Heart left ventricle (tissue), 16 donors: Measurements from ENCODE around the gene MOSPD3. TPM values are rescaled to one million over a fixed set of nuclear protein-coding genes. Genes with fewer than 3 reads are reported as not detected.

Experiments used
- ATAC-seq, 4 donors: fragments of 200-7000 bp; cut with Tn5 transposase; one replicate each; pipeline ENCODE4 v1.9.1; 2020 to 2022; ENCODE audit warnings: moderate library complexity in 4 of 4, mild to moderate bottlenecking in 3 of 4, moderate number of reproducible peaks in 1 of 4
- DNase-seq, 5 donors: peaks; one replicate each; pipeline ENCODE4 v3.0.0-alpha.2; 2020
- H3K27ac ChIP-seq, 12 donors: fragments of 200-600 bp; sonication (generic) in 4 of 12; one replicate each; pipeline versions ENCODE4 v1.5.0 to v1.8.0; 2016 to 2022; ENCODE audit warnings: mild to moderate bottlenecking in 2 of 12
- H3K27me3 ChIP-seq, 9 donors: fragments of 200-600 bp; sonication (generic) in 2 of 9; one replicate each; pipeline versions ENCODE4 v1.5.1 to v1.8.0; 2016 to 2022; ENCODE audit warnings: mild to moderate bottlenecking in 3 of 9
- H3K36me3 ChIP-seq, 9 donors: fragments of 200-600 bp; sonication (generic) in 2 of 9; one replicate each; pipeline versions ENCODE4 v1.5.0 to v1.8.0; 2018 to 2022; ENCODE audit warnings: mild to moderate bottlenecking in 2 of 9
- H3K4me1 ChIP-seq, 12 donors: fragments of 200-600 bp; sonication (generic) in 4 of 12; one replicate each; pipeline versions ENCODE4 v1.5.0 to v1.8.0; 2016 to 2022; ENCODE audit warnings: mild to moderate bottlenecking in 3 of 12
- H3K4me3 ChIP-seq, 12 donors: fragments of 200-600 bp; sonication (generic) in 4 of 12; one replicate each; pipeline versions ENCODE4 v1.5.0 to v1.8.0; 2017 to 2022; ENCODE audit warnings: mild to moderate bottlenecking in 9 of 12, moderate library complexity in 4 of 12
- H3K9me3 ChIP-seq, 12 donors: fragments of 200-600 bp; sonication (generic) in 4 of 12; one replicate each; pipeline versions ENCODE4 v1.5.0 to v1.8.0; 2016 to 2022; ENCODE audit warnings: mild to moderate bottlenecking in 1 of 12
- CTCF ChIP-seq, 12 donors: fragments of 200-600 bp; sonication (generic) in 4 of 12; IDR thresholded peaks; one replicate each; pipeline versions ENCODE4 v1.5.0 to v1.8.0; 2018 to 2022; ENCODE audit warnings: antibody characterized with exemption in 12 of 12, mild to moderate bottlenecking in 5 of 12
- POLR2A ChIP-seq, 2 donors: fragments of 450-650 bp; IDR thresholded peaks; one replicate each; pipeline ENCODE4 v1.6.1; 2017; ENCODE audit warnings: antibody characterized with exemption in 2 of 2, mild to moderate bottlenecking in 2 of 2, moderate library complexity in 2 of 2
- WGBS, 4 donors: extraction: QIAGEN DNeasy Blood & Tissue Kit in 2 of 4; methylation state at CpG; one replicate each; pipeline versions ENCODE4 v1.1.5 to v1.1.7; 2013 to 2018; 5-methylcytosine and 5-hydroxymethylcytosine counted together
- intact Hi-C, 10 donors: fragments of 100-400 bp; cut with DNase I; formaldehyde crosslinking; loops; one replicate each; pipeline versions ENCODE4 v1.11.1 to v1.14.2; 2022
- polyA plus RNA-seq, 2 donors: library from polyadenylated mRNA; stranded (reverse); fragments of 200-250 nt; gene quantifications; one replicate each; pipeline ENCODE4 v1.2.3, GENCODE V29; 2013
- total RNA-seq, 9 donors: library from RNA; depleted of rRNA in 2 of 9; stranded (reverse); fragments of >200 nt in 2 of 9; fragmentation: NEBNext Ultra II Directional in 3 of 9; extraction: Animal tissue kit (Norgen Biotek cat#: 25700) in 3 of 9; gene quantifications; one replicate each; pipeline versions ENCODE4 v1.1.0 to v1.2.4, GENCODE V29; 2016 to 2023
- donor health status: ischemic (EF 13 %, LVEDD 7.1; RV severe dilation, severe dysfunction).
- donor health status: healthy with polysubstance abuse.
- donor health status: DM: no; HTN: yes; CAD: no.
- donor health status: DM: no; HTN: no; CAD: no.
- donor health status: ischemic (EF 25% LVEDD 6.9; RV normal size, moderate dysfunction).
- donor health status: ischemic (EF 25% LVEDD 5.7; RV mildly dilated, moderate dysfunction).
- donor health status: healthy.
- donor health status: DM: yes; HTN: yes; CAD: no.
- donor health status: ischemic (EF 35%, LVEDD 5.7; RV mildly dilated, moderate dysfunction).
- donor health status: nonischemic (EF 11% LVEDD 7.7; RV severe dilation, severe dysfunction).
- donor health status: DM: yes; HTN: yes; CAD: no.
- donor health status: PGD.
- donor health status: ischemic (EF 29% LVEDD 5.4; RV normal size, mild dysfunction).
- donor health status: nonischemic (EF 23%, LVEDD 6.1; RV moderate dilation, normal function).

MOSPD3 gene
- total and polyA plus RNA-seq, 11 donors: 6.7 to 13.8 (median 10.4) TPM

GRCh38 chr7:100580466-100581283 lies 31.7 kb upstream of the MOSPD3 start:
- intact Hi-C loops: loop anchor here in 3 of 10 donors (5.0 to 10.0 kb wide), 2 partner anchors 94 to 97 kb away; partner anchors contain the start of gene GNB2 (in 2 of the 3)
- ATAC-seq (no peak), DNase-seq (peak in 1 of 5 donors; percentile 46)
- H3K27ac ChIP-seq: no peak overlapping the region
- TF ChIP-seq POLR2A (IDR thresholded peaks at IDR 0.05) (no peak), CTCF (IDR thresholded peaks at IDR 0.05) (no peak)
- H3K4me3 ChIP-seq: no peak overlapping the region
- peaks cover 5 to 73% (median 64%) of the 10 kb centered on the region in 9 donors for H3K36me3 ChIP-seq
- no peaks in the 10 kb centered on the region for H3K9me3 ChIP-seq
- no peaks in the 10 kb centered on the region for H3K27me3 ChIP-seq
- WGBS, 4 donors: 82 to 89% (median 86%) methylated on average over 9 to 11 of the region's 11 CpGs
- H3K4me1 ChIP-seq: peaks cover 6 to 36% (median 32%) of the 10 kb centered on the region in 12 donors

GRCh38 chr7:100582041-100582579 lies 30.2 kb upstream of the MOSPD3 start:
- no peak for TF ChIP-seq CTCF (IDR thresholded peaks at IDR 0.05)
- TF ChIP-seq POLR2A (IDR thresholded peaks at IDR 0.05): no peak
- intact Hi-C loops: loop anchor here in 3 of 10 donors (5.0 to 10.0 kb wide), 2 partner anchors 93 to 95 kb away; partner anchors contain the start of gene GNB2 (in 2 of the 3)
- peak overlapping the region in 2 of 12 donors; percentile 98 to 99 for H3K27ac ChIP-seq
- H3K9me3 ChIP-seq: no peaks in the 10 kb centered on the region
- no peaks in the 10 kb centered on the region for H3K27me3 ChIP-seq
- H3K4me3 ChIP-seq: no peak overlapping the region
- peaks cover 6 to 41% (median 33%) of the 10 kb centered on the region in 12 donors for H3K4me1 ChIP-seq
- peaks cover 2 to 58% (median 49%) of the 10 kb centered on the region in 9 donors for H3K36me3 ChIP-seq
- no peak for ATAC-seq
- peak in 1 of 5 donors; percentile 56 for DNase-seq
- 72 to 82% (median 81%) methylated on average over 16 to 20 of the region's 20 CpGs for WGBS, 4 donors

- Histone ChIP-seq H3K27ac (peak overlapping the region in 7 of 12 donors; percentile 48 to 99 (median 96)), H3K4me3 (peak overlapping the region in 4 of 12 donors; percentile 88 to 100 (median 95)), H3K36me3 (peaks cover 2 to 53% (median 44%) of the 10 kb centered on the region in 9 donors), H3K9me3 (no peaks in the 10 kb centered on the region), H3K4me1 (peaks cover 6 to 45% (median 35%) of the 10 kb centered on the region in 12 donors), H3K27me3 (no peaks in the 10 kb centered on the region)
- DNase-seq (no peak), ATAC-seq (no peak)
- intact Hi-C loops: loop anchor here in 3 of 10 donors (5.0 to 10.0 kb wide), 2 partner anchors 92 to 95 kb away; partner anchors contain the start of gene GNB2 (in 2 of the 3)
- TF ChIP-seq CTCF (IDR thresholded peaks at IDR 0.05) (no peak), POLR2A (IDR thresholded peaks at IDR 0.05) (no peak)
- WGBS, 4 donors: 52 to 62% (median 55%) methylated on average over 11 of the region's 11 CpGs
These were observed 29.7 kb upstream of the MOSPD3 start for GRCh38 chr7:100582650-100583049.
